Spinal cord (tissue), 10 donors: Measurements from ENCODE around the gene TEX22. TPM values are rescaled to one million over a fixed set of nuclear protein-coding genes. Genes with fewer than 3 reads are reported as not detected.

Experiments used
- DNase-seq, 6 donors: peaks; one replicate each; pipeline versions ENCODE4 v3.0.0 to v3.0.0-alpha.2; 2013 to 2015; ENCODE audit warnings: low spot score in 6 of 6, low read depth in 4 of 6
- H3K27ac ChIP-seq: one replicate; pipeline ENCODE4 v1.5.1; 2013; ENCODE audit warnings: low read depth, low read length, control low read depth
- H3K27me3 ChIP-seq: one replicate; pipeline ENCODE4 v1.6.1; 2013; ENCODE audit warnings: low read length; ENCODE audit not compliant: control insufficient read depth, insufficient read depth
- H3K36me3 ChIP-seq: one replicate; pipeline ENCODE4 v1.6.1; 2013; ENCODE audit warnings: low read length; ENCODE audit not compliant: control insufficient read depth, insufficient read depth
- H3K4me1 ChIP-seq: one replicate; pipeline ENCODE4 v1.6.1; 2013; ENCODE audit warnings: low read length; ENCODE audit not compliant: control insufficient read depth, insufficient read depth
- H3K4me3 ChIP-seq: one replicate; pipeline ENCODE4 v1.5.1; 2013; ENCODE audit warnings: low read depth, low read length, control low read depth
- H3K9me3 ChIP-seq: one replicate; pipeline ENCODE4 v1.6.1; 2013; ENCODE audit warnings: low read length; ENCODE audit not compliant: control insufficient read depth, insufficient read depth
- WGBS: methylation state at CpG from one replicate; pipeline ENCODE4 v1.1.5; 2013; ENCODE audit warnings: missing lambda C conversion rate; ENCODE audit not compliant: insufficient coverage; 5-methylcytosine and 5-hydroxymethylcytosine counted together
- polyA plus RNA-seq, 2 donors: library from polyadenylated mRNA; unstranded; fragments of 120-200 nt; gene quantifications; one replicate each; pipeline ENCODE4 v1.2.1, GENCODE V29; 2013; ENCODE audit not compliant: insufficient read length in 2 of 2
- total RNA-seq, 2 donors: library from RNA; depleted of rRNA in 1 of 2; stranded (reverse); fragments of 120-200 nt in 1 of 2; fragments of >200 nt in 1 of 2; gene quantifications; one replicate each; pipeline versions ENCODE4 v1.2.3 to v1.2.4, GENCODE V29; 2013 to 2014
- donor health status: healthy.

TEX22 gene
- total and polyA plus RNA-seq, 4 donors, result 0.20 to 4.8 (median 1.9) TPM

DNA sequence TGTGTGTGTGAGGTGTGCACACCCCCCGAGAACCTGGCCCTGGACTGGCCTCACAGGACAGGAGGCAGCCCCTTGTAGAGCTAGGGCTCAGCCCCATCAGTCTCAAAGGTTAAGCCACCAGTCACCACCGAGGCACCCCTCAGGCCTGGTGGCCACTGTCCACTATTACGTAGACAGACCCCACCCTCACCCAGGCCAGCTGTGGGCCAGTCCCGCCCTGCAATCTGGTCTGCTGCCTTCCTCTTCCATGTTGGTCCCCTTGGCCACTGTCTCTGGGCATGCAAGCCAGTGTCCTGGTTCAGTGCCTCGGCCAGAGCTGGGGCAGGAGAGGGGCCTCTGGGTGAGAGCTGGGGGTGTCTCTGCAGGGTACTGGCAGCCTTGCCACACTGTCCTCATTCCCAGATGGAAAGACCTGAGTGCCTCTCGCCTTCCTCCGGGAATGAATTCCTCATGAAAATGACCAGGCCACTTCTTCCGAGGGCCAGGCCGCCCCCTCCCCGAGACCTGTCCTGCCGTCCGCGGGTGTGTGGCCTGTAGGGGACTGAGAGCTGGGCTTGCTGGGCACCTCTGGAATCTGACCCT, 897 bp upstream of the TEX22 start:
- 69% methylated on average over 9 of the region's 13 CpGs for WGBS
- Histone ChIP-seq H3K36me3 (peaks cover 63% of the 10 kb centered on the region), H3K4me1 (peaks cover 29% of the 10 kb centered on the region), H3K4me3 (peak overlapping the region; percentile 53), H3K9me3 (no peaks in the 10 kb centered on the region), H3K27ac (peak overlapping the region; percentile 54), H3K27me3 (no peaks in the 10 kb centered on the region)
- no peak for DNase-seq

DNA sequence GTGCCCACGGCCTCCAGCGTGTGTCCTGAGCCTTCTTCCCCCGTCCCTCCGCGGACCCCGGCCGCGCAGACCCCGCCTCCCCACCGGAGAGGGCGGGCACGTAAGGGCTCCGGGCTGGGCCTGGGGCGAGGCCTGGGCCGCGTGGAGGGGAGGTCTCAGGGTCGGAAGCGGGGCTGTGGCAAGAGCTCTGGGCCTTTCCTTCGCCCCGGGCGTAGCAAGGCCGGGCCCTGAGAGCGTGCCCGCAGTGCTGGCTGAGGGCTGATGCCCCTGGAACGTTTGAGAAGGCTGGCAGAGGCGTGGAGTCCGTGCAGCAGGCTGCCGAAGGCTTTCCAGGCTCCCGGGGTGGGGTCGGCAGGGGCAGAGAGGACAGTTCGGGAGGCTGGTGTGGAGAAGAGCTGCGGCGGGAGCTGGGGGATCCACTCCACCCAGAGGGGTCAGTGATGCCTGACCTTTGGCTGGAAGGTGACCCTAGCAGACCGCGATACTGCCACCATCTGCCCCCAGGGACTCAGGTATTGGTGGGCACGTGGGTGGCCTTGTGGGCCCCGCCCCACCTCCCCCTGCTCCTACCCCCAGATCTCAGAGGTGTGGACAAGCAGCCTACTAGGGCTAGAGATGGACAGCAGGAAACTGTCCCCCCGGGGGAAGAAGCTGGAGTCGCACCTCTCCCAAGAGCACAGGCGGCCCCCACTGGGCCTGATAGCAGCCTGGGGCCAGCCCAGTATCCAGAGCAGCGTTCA, 558 bp downstream of the TEX22 start:
- Histone ChIP-seq H3K27me3 (no peaks in the 10 kb centered on the region), H3K4me1 (peaks cover 29% of the 10 kb centered on the region), H3K36me3 (peaks cover 52% of the 10 kb centered on the region), H3K4me3 (peak overlapping the region; percentile 53), H3K27ac (peak overlapping the region; percentile 71), H3K9me3 (no peaks in the 10 kb centered on the region)
- 26% methylated on average over 36 of the region's 41 CpGs for WGBS
- no peak for DNase-seq

DNA sequence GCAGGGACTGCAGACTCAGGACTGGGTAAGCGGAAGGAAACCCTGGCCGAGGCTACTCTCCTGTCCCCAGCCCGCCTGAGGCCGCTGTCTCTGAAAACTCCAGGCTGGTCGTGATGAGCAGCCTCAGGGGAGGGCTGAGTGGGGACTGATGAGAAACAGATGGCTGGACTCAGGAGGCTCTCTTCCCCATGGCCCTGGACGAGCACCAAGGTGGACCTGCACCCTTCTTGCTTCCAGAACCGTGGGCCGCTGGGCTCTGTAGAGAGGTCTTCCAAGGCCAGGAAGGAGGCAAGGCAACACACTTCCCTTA, 1.1 kb downstream of the TEX22 start:
- H3K27me3 ChIP-seq, result no peaks in the 10 kb centered on the region
- H3K9me3 ChIP-seq, result no peaks in the 10 kb centered on the region
- peak overlapping the region; percentile 53 for H3K4me3 ChIP-seq
- peaks cover 47% of the 10 kb centered on the region for H3K36me3 ChIP-seq
- no peak for DNase-seq
- H3K4me1 ChIP-seq, result peaks cover 29% of the 10 kb centered on the region
- H3K27ac ChIP-seq, result no peak overlapping the region
- whole genome bisulfite sequencing, result 91% methylated on average over 7 of the region's 8 CpGs

DNA sequence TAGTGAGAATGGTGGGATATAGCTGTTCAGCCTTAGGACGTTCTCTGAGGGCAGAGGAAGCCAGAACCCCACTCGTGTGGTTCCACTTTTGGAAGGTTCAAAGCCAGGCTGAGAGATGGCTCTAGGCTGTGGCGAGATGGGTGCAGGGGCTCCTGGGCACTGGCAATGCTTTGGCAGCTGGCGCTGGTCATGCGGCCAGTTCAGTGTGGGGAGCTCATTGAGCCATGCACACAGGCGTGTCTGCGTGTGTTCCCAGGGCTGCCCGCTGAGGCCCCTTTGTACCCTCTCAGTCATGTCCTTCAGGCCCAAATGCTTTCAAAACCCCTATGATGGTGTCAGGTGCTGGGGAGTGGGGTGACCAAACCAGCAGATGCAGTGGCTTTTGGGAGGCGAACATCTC, 1.7 kb downstream of the TEX22 start:
- no peak for DNase-seq
- 97% methylated on average over 9 of the region's 9 CpGs for WGBS
- H3K4me3 ChIP-seq, result no peak overlapping the region

DNA sequence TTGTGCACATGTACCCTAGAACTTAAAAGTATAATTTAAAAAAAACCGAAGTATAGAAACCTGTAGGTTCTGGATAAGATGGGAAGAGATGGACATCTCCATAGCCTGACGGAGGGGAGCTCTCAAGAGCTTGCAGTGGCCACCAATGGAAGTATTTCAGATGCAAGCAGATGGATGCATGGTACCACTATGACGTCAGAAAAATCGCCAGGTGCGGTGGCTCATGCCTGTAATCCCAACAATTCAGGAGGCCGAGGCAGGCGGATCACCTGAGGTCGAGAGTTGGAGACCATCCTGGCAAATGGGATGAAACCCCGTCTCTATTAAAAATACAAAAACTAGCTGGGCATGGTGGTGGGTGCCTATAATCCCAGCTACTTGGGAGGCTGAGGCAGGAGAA, 3.4 kb downstream of the TEX22 start:
- Histone ChIP-seq H3K9me3 (no peaks in the 10 kb centered on the region), H3K27ac (no peak overlapping the region), H3K4me1 (peaks cover 29% of the 10 kb centered on the region), H3K36me3 (peaks cover 28% of the 10 kb centered on the region), H3K27me3 (no peaks in the 10 kb centered on the region), H3K4me3 (no peak overlapping the region)
- DNase-seq, result no peak
- WGBS, result 98% methylated on average over 8 of the region's 9 CpGs

More for the DNA sequence above, 1.7 kb downstream of the TEX22 start:
- H3K36me3 ChIP-seq, result peaks cover 41% of the 10 kb centered on the region
- H3K27me3 ChIP-seq, result no peaks in the 10 kb centered on the region
- H3K9me3 ChIP-seq, result no peaks in the 10 kb centered on the region
- peaks cover 29% of the 10 kb centered on the region for H3K4me1 ChIP-seq
- H3K27ac ChIP-seq, result no peak overlapping the region

DNA sequence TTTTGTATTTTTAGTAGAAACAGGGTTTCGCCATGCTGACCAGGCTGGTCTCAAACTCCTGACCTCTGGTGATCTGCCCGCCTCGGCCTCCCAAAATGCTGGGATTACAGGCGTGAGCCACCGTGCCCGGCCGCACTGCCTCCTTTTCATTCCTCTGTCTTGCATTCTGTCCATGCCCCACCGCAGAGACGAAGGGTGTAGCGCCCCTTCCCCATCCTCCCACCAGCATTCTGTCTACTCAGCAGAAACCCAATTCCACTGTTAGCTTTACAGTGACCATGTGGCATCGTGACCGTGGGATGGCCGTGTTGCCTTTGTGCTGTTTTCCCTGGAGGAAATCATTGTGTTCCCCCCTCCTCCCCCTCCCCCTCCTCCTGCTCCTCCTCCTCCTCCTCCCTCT, 10.3 kb downstream of the TEX22 start:
- peaks cover 2% of the 10 kb centered on the region for H3K36me3 ChIP-seq
- peaks cover 12% of the 10 kb centered on the region for H3K27me3 ChIP-seq
- WGBS, result 67% methylated on average over 12 of the region's 13 CpGs
- H3K4me3 ChIP-seq, result no peak overlapping the region
- peaks cover 33% of the 10 kb centered on the region for H3K4me1 ChIP-seq
- H3K9me3 ChIP-seq, result no peaks in the 10 kb centered on the region
- no peak overlapping the region for H3K27ac ChIP-seq
- DNase-seq, result no peak

DNA sequence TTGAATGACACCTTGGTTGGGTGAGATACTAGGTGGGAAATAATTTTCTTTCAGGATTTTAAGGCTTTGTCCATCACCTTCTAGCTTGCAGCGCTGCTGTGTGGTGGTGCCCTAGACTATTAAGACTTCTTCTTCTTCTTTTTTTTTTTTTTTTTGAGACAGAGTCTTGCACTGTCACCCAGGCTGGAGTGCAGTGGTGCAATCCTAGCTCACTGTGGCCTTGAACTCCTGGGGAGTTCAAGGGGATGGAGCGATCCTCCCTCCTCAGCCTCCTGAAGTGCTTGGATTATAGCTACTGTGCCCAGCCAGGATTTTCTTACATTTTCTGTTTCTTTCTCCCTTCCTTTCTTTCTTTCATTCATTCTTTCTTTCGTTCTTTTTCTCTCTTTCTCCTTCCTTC, 11.0 kb downstream of the TEX22 start:
- no peak overlapping the region for H3K4me3 ChIP-seq
- peaks cover 12% of the 10 kb centered on the region for H3K27me3 ChIP-seq
- peaks cover 40% of the 10 kb centered on the region for H3K4me1 ChIP-seq
- peaks cover 2% of the 10 kb centered on the region for H3K36me3 ChIP-seq
- H3K9me3 ChIP-seq, result no peaks in the 10 kb centered on the region
- H3K27ac ChIP-seq, result no peak overlapping the region
- WGBS, result 85% methylated on average over 2 of the region's 3 CpGs
- DNase-seq, result no peak

DNA sequence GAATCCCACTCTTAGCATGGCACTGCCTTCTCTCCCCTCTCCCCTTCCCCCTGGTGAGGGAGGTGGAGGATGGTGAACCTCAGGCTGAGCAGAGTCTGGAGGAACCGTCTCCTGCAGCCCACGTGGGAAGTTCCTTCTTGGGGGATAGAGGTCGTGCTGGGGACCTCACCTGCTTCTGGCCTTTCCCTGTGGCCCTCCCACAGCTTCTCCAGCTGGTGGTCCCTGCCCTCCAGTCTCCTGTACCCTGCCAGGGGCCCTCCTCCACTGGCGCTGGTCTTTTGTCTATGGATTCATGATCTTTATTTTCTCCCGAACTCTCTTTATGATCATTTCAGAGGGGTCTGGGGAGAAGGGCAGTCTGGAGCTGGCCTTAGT, 12.3 kb downstream of the TEX22 start:
- 40% methylated on average over 1 of the region's 5 CpGs for WGBS
- DNase-seq, result no peak
- no peak overlapping the region for H3K4me3 ChIP-seq
- no peak overlapping the region for H3K27ac ChIP-seq
- peaks cover 2% of the 10 kb centered on the region for H3K36me3 ChIP-seq
- H3K27me3 ChIP-seq, result peaks cover 12% of the 10 kb centered on the region
- peaks cover 50% of the 10 kb centered on the region for H3K4me1 ChIP-seq
- no peaks in the 10 kb centered on the region for H3K9me3 ChIP-seq

DNA sequence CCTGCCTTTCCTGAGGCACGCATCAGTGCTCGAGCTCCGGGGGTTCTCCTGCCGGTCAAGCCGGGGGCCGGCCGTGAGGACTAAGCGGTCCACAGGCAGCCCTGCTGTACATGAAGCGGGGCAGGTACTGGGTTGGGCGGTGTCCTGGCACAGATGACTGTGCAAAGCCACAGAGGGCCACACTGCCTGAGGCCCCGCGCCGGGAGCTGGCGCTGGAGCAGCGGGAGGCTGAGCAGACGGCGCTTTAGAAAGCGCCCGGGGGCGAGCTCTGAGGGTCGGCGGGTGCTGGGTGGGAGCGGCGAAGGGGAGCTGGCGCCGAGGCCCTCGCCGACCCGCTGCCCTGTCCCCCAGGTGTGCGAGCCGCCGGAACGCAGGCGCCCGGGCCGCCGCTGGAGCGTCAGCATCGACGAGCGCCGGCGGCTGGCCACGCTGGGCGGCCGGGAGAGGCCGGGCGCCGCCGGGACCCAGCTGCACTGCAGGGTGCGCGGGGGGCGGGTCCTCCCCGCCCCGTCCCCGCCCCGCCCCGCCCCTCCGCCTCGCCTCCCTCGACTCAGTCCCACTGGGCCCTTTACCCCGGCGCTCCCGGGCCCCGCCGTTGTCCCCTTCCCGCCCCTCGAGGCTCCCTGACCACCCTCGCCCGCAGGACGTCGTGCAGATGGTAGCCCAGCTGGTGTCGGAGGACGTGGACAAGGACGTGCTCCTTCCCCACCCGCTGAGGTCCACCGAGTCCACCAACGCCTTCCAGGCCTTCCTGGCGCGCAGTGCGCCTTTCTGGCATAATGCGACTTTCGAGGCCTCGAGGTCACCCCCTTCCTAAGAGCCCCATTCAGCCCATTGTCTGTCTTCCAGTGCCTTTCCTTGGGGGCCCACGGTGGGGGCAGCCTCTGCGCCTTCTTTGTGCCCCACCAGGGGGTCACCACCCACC, 12.9 kb downstream of the TEX22 start:
- Histone ChIP-seq H3K27ac (no peak overlapping the region), H3K27me3 (peaks cover 12% of the 10 kb centered on the region), H3K9me3 (no peaks in the 10 kb centered on the region), H3K4me3 (no peak overlapping the region), H3K36me3 (peaks cover 2% of the 10 kb centered on the region), H3K4me1 (peaks cover 53% of the 10 kb centered on the region)
- 8% methylated on average over 70 of the region's 86 CpGs for WGBS
- peak in 2 of 6 donors; percentile 34 to 54 for DNase-seq
